HG02970 (cell line): Measurements from ENCODE around the gene KLHL26.

Experiments used
- ATAC-seq: cut with Tn5 transposase; IDR thresholded peaks from one replicate; pipeline ENCODE4 v1.9.1; 2021; ENCODE audit warnings: mild to moderate bottlenecking, moderate library complexity, moderate number of reproducible peaks; ENCODE audit not compliant: unreplicated experiment, low FRiP score

KLHL26 gene

DNA sequence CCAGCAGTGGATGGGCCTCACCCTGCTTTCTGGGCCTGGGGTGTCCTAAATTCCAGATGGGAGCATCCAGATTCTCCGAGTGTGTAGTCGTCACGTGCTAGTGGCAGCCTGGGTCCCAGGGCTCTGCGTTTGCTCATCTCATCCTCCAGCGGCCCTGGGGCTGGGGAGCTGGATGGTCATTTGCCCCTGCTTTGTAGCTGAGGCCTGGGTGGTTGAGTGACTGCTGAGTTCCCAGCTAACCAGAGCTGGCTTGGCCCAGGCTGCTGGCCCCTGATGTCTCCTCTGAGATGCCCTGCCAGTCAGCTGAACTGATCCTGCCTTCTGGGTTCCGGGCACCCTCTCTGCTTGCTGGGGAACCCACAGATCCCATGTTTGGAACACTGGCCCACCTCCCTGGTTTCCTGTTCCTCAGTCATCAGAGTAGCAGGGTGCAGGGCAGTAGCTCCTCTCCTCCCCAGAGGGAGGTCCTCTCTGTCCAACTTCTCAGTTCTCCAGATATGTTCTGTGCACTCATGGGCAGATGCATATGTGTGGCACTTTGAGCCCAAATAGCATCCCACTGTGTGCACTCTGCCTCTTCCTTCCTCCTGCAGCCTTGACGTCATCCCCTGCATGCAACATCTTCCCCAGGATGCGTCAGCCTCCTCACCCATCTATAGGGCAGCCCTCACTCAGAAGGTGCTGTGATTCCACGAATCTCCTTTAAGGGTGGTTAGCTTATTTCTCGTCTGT lies 24.3 kb downstream of the KLHL26 start:
- no peak for ATAC-seq

DNA sequence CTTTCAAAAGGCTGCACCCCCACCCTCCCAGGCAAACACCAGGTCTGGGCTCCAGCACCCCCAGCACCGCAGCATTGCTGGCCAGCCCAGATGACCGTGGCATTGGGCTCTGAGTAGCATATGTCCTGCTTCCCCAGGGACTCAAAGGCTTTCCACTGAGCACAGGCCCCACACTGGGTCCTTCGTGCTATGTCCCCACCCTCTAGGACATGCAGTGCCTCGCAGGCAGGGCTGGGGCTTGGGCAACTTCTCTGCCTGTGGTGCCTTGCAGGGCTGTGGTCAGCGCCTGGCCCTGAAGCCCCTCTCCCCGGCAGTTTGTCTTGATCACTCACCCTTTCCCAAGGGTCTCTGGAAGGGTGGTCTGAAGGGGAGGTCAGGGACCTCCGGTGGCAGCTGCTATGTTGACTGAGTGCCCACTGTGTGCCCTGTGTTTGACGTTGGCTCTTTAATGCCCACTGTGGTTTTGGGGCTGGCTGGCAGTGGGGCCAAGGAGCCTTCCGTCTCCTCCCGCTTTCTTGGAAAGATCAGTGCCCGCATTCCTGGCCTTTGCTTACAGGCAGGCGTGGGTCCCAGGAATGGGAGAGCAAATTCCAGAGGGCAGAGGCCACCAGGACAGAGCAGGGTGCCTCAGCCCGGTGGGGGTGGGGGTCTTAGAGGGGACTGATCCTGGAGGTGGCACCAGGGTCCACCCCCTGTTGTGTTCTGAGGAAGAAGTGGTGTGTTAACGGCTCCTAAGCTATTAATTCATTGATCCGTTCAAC lies 26.3 kb downstream of the KLHL26 start:
- no peak for ATAC-seq

DNA sequence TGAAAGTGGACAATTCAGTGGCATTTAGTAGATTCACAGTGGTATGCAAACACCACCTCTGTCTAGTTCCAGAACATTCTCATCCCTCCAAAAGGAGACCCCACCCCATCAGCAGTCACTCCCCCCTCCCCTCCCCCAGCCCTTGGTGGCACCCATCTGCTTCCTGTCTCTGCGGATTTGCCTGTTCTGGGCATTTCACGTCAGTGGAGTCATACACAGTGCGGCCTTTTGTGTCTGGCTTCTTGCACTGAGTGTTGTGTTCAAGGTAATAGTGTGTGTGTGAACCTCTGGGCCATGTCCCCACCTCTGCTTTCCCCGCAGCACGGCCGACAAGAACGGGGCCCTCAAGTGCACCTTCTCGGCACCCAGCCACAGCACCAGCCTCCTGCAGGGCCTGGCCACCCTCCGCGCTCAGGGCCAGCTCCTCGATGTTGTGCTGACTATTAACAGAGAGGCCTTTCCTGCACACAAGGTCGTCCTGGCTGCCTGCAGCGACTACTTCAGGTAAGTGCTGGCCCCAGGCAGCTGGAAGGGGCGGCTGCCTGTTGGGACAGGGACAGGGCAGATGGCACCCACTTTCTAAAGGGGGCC lies 27.2 kb downstream of the KLHL26 start:
- no peak for ATAC-seq

DNA sequence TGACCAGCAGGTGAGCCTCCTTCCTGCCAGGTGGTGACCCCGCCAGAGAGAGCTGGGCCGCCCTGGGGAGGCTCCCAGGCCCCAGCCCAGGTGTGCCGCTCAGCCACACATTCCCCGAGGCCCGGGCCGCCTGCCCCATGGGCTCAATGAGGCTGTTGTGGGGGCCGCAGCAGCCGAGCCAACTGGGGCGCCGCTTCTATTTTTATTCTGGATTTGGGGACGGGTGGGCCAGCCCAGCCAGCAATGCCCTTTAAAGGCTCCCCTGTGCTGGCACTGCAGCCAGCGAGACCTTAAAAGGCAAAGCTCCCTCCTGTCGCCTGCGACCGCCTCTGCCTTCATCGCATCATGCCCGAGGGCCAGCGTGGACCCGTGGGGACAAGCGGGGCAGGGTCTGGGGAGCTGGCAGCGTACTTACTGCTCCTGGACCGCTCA lies 29.0 kb downstream of the KLHL26 start:
- no peak for ATAC-seq

DNA sequence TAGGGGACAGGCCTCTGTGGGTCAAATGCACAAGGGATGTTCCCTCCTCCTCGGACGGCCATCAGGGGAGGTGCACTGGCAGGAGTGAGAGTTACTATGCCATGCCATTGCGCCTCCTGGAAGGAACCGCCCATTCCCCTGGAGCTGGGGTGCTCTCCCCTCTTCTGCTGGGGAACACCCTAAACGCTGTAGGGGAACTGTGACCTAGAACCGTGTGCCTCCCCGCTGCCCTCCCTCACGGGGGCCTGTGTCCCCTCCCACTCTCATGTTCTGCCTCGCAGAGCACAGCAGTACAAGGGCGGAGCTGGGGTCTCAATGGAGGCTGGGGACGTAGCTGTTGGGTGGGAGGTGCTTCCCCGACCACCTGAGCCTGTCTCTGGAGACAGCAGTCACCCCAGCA lies 29.5 kb downstream of the KLHL26 start:
- ATAC-seq = no peak

DNA sequence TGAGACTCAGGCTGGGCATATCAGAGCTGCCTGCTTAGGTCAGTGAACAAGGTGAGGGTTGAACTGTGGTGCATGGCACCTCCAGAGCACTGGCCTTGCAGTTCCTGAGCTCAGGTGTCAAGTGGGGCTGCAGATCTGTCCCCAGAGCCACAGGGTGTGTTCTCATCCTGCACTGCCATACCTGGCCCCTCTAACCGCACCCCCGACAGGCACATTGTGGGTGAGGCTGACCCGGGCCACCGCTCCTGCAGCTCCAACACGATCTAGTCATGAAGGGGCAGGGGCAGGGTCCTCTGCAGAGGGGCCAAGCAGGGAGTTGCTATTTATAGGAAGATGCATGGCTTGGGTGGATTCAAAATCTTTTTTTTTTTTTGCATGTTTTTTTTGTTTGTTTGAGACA lies 30.0 kb downstream of the KLHL26 start:
- no peak for ATAC-seq

DNA sequence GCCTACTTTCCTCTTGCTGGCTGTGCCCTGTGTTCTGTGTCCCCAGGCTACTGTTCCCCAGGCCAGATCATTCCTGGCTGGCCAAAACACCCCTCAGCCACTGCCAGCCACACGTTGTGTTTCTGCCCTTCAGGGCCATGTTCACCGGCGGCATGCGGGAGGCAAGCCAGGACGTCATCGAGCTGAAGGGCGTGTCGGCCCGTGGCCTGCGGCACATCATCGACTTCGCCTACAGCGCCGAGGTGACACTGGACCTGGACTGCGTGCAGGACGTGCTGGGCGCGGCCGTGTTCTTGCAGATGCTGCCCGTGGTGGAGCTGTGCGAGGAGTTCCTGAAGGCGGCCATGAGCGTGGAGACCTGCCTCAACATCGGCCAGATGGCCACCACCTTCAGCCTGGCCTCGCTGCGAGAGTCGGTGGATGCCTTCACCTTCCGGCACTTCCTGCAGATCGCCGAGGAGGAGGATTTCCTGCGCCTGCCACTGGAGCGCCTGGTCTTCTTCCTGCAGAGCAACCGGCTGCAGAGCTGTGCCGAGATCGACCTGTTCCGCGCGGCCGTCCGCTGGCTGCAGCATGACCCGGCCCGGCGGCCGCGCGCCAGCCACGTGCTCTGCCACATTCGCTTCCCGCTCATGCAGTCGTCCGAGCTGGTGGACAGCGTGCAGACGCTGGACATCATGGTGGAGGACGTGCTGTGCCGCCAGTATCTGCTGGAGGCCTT lies 30.9 kb downstream of the KLHL26 start:
- ATAC-seq = no peak

DNA sequence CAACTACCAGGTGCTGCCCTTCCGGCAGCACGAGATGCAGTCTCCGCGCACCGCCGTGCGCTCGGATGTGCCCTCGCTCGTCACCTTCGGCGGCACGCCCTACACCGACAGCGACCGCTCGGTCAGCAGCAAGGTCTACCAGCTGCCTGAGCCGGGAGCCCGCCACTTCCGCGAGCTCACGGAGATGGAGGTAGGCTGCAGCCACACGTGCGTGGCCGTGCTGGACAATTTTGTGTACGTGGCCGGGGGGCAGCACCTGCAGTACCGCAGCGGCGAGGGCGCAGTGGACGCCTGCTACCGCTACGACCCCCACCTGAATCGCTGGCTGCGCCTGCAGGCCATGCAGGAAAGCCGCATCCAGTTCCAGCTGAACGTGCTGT lies 31.4 kb downstream of the KLHL26 start:
- ATAC-seq = no peak

DNA sequence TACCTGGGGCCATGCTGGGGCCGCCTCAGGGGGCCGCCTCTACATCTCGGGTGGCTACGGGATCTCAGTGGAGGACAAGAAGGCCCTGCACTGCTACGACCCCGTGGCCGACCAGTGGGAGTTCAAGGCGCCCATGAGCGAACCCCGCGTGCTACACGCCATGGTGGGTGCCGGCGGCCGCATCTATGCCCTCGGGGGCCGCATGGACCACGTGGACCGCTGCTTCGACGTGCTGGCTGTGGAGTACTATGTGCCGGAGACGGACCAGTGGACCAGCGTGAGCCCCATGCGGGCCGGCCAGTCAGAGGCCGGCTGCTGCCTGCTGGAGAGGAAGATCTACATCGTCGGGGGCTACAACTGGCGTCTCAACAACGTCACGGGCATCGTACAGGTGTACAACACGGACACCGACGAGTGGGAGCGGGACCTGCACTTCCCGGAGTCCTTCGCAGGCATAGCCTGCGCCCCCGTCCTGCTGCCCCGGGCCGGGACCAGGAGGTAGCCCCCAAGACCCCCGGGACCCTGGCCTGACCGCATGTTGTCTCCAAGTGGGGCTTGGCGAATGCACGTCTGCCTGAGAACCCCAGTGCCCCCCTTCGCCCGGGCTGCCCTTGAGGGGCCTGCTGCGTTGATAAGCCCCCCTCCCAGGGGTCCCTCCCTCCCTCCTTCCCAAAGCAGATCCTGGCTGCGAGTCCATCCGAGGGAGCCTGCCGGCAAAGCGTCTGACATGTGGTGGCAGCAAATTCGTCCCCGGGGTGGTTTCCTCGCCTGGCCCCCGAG lies 32.1 kb downstream of the KLHL26 start:
- ATAC-seq = no peak

DNA sequence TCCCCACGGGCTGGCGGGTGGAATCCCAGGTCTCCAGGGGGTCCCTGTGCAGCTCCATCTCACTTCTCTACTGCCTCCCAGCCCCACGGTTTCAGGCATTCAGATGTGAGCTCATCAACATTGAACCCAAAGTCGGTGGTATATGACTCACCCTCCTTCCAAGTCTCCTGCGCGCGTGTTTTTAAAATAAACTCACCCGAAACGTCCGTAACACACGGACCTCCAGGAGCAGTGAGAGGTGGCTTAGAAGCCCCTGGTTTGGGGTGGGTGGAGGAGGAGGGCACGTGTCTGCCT lies 32.6 kb downstream of the KLHL26 start:
- no peak for ATAC-seq

DNA sequence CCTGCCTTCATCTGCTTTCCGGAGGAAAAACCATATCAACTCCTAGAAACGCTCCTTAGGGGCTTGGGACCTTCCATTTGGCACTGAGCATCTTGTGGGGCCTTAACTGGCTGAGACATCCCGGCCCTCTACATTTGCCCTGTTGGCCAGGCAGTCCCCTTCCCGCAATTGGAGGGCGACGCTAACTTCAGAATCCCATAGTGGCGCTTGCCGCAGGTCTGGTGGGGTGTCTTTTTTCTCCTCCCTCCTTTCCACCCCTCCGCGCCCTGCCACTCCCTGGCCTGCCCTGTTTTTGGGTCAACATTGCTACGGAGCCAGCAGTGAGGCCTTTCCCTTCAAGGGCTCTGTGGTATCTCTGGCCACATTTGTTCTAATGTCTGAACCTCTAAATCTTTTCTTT lies 33.1 kb downstream of the KLHL26 start:
- ATAC-seq = no peak

DNA sequence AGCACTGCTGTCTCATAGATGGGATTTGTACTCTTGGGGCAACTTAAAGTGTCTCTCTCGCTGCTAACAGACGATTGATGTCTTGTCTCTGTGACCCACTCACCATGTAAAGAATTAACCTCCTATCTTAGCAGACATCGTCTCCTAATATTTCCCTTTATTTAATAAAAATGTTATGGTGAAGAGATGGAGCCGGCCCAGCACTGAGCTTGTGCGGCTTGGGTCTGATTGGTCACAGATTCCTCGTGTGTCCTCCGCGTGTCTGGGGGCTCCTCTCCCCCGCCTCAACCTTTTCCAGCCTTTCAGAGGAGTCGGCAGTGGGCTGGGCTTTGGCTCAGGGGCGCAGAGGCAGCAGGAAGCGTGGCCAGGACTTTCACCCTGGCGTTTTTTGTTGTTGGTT lies 33.5 kb downstream of the KLHL26 start:
- ATAC-seq = no peak

DNA sequence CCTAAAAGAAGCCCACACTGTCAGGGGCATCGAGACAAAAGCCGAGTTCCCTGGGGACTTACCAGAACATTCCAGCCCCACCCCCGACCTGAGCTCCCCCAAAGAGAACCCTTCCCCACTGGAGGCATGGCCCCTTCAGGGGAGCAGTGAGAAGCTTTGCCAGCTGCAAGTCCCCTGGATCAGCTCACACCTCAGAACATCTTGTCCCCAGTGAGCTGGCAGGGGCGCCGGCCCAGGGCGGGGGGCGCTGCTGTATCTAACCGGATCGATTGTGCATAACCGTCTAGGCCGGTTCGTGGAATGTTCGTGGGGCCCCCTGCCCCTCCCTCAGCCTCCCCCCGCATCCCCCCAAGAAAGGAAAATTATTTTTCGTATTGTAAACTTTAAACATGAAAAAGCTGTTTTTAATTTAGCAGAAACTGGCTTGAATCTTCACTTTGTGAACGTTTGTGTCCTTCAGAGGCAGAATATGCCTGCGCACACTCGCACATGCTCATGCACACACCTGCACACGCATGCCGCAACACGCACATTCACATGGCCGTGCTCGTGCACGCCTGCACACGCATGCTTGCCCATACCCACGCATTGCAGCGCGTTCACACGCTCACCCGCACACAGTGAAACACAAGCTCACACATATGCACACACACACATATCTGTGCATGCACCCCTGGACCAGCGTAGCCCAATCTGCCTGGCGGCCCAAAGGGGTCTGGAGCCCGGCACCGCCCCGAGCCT lies 34.6 kb downstream of the KLHL26 start:
- ATAC-seq = no peak

DNA sequence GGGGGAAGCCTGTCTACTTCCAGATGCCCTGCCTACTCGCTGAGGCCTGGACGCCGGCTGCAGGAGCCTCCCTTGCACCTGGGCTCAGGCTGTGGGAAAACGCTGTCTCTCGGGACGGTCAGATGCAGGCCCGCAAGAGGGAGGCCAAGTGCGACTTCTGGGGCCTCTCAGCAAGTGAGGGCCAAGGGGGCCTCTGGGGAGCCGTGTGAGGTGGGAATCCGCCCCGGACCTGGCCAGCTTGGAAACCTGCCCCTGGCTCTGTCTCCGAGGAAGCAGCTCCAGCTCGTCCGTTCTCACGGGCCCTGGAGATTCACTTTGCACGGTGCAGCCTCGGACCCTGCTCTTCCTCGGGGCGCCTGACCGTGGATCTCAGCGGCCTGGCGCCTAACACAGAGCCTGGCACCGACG lies 35.2 kb downstream of the KLHL26 start:
- ATAC-seq = no peak

DNA sequence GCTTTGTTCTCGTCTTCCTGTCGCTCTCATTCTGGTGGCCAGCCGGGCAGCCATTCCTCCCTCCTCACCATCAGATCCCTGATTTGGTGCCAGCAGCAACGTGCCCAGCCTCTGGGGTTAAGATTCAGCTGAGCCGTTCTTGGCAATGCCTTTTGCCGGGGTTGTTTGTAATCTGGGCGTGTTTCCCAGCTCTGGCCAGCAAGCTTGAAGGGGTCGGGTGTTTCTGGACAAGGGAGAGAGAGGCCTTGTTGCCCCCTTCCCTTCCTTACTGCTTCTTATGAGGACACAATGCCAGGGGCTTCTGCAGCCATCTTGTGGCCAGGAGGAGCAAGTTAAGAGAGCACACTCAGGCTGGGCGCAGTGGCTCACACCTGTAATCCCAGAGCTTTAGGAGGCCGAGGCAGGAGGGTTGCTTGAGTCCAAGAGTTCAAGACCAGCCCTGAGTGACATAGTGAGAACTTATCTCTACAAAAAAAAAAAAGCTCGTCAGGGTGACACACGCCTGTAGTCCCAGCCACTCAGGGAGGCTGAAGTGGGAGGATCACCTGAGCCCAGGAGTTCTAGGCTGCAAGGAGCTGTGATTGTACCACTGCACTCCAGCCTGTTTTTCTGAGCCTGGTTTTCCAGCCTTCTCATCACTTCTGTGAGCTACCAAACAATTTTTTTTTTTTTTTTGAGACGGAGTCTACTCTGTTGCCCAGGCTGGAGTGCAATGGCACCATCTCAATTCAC lies 35.9 kb downstream of the KLHL26 start:
- ATAC-seq = no peak

DNA sequence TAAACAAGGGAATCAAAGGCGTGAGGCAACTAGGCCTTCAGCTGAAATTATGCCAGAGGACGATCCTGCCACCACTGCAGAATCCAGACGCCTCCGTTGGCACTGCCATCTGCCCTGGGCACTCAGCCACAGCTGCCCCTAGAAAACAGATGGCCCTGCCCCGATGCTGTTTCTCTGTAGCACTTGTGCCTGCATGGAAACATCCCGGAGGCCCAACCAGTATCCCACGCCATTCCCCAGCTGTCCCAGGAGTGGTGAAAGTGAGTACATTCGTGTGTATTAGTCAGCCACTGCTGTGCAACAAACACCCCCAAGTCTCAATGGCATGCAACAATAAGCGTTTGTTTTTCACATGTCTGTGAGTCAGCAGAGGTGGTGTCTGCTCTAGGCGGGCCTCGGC lies 37.8 kb downstream of the KLHL26 start:
- ATAC-seq = no peak

DNA sequence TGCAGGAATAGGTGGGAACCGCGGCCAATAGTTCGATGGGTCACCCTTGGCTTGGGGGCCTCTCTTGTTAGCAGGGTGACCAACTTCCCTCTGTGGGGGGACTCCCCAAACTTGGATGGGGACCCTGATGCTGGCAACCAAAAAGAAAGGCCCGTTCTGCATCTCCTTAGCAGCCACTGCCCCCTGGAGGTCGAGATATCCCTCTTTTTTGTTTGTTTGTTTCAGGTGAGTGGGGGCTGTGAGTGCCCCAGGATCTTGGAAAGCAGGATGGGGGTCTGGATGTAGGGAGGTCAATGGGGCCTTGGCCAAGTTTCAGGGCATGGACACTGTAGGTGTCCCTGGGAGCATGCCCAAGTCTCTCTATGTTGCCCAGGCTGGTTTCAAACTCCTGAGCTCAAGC lies 39.0 kb downstream of the KLHL26 start:
- no peak for ATAC-seq

DNA sequence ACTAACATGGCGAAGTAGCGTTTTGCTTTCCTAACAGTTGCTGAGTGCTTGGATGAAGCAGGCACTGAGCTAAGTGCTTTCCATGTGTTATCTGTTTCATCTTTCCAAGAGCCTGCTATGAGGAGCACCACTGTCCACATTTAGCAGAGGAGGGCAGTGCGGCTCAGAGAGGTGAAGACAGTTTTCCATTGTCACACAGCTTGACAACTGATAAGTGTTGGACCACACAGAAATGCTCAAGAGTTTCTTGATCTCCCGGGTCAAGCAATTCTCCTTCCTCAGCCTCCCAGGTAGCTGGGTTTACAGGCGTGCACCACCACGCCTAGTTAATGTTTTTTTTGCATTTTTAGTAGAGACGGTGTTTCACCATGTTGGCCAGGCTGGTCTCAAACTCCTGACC lies 39.9 kb downstream of the KLHL26 start:
- ATAC-seq = no peak

DNA sequence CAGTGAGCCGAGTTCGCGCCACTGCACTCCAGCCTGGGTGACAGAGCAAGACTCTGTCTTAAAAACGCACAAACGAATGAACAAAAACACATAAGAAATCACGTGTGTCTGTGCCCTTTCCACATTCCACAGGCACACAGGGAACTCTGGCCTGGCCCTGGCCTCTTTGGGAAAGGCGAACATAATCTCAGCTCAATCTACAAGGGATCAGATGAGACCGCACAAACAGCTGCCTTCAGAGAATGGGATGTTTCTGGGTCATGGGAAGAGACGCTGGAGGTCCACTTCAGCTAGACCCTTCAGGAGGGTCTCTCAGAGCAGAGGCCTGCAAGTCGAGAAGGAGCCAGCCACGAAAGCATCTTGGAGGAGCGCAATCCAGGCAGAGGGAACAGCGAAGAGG lies 40.3 kb downstream of the KLHL26 start:
- no peak for ATAC-seq
